Suppressor macrophage treated with lipopolysaccharide for 4 hours (primary cell): ENCODE results near the gene KMT2B.

ENCODE experiments used
- DNase-seq: peaks from one replicate; pipeline ENCODE4 v3.0.0-alpha.2; 2020

KMT2B gene

GRCh38 chr19:35783469-35784434 is 65.9 kb downstream of the KMT2B start:
- DNase-seq: no peak

- no peak for DNase-seq
Measured at GRCh38 chr19:35784503-35785338, 66.9 kb downstream of the KMT2B start.

- DNase-seq: no peak
Measured at GRCh38 chr19:35785339-35785627, 67.5 kb downstream of the KMT2B start.

- no peak for DNase-seq
Measured at GRCh38 chr19:35786299-35787160, 68.7 kb downstream of the KMT2B start.

- DNase-seq: no peak
Measured at GRCh38 chr19:35787227-35787799, 69.5 kb downstream of the KMT2B start.
